Prostate gland (tissue), 2 donors: ENCODE results near the gene NCKIPSD.

ENCODE experiments used
- POLR2A ChIP-seq: fragments of 450-650 bp; IDR thresholded peaks from one replicate; pipeline ENCODE4 v1.6.1; 2016; ENCODE audit warnings: antibody characterized with exemption, mild to moderate bottlenecking
- POLR2AphosphoS5 ChIP-seq: sonication (generic); formaldehyde crosslinking; IDR thresholded peaks from one replicate; pipeline ENCODE4 v1.6.1; 2017; ENCODE audit warnings: antibody characterized with exemption
- TF ChIP-seq, protein P1 (sequence below), 4 experiments: fragments of 200-600 bp in 2 of 4; fragments of 450-650 bp in 2 of 4; sonication (generic) in 2 of 4; IDR thresholded peaks; 1 replicate in 3 of 4; 2 replicates in 1 of 4; pipeline ENCODE4 v1.5.1; 2016 to 2019; ENCODE audit warnings: antibody characterized with exemption in 4 of 4, mild to moderate bottlenecking in 2 of 4, moderate library complexity in 2 of 4

DNA sequence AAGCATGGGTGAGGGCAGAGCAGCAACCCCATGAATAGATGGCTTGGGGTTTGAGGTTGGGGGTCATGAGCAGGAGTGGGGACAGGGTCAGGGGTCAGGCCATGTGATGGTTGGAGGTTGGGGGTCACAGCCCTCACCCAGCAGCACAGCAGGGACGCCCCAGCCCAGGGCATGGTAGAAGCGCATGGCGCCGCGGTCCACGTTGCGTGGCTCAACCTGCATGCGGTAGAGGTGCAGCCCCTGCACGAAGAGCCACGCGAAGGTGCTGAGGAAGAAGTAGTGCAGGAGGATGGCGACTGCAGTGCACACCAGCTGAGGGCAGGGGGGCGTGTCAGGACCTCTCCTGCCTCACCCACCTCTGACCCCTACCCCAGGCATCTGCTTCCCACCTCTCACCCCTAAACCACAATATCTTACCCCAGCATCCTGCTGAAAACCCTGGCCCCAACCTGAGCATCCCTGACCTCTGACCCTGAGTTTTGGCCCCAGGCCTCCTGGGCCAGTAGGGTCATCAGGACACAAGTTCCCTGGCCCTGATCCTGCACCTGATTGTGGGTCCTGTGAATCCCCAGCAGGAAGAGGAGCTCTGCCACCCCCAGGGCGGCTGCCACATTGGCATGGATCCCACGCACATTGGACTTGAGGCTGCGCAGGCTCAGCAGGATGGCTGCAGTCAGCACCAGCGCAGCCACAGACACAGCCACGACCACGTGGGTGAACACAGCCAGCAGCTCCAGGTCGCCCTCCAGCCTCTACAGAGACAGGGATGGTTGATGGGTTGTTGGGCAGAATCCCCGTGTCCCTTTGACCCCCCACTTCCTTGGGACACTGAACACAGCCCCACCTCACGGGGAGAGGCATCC is 40.6 kb downstream of the NCKIPSD start:
- TF ChIP-seq, protein P1, sequence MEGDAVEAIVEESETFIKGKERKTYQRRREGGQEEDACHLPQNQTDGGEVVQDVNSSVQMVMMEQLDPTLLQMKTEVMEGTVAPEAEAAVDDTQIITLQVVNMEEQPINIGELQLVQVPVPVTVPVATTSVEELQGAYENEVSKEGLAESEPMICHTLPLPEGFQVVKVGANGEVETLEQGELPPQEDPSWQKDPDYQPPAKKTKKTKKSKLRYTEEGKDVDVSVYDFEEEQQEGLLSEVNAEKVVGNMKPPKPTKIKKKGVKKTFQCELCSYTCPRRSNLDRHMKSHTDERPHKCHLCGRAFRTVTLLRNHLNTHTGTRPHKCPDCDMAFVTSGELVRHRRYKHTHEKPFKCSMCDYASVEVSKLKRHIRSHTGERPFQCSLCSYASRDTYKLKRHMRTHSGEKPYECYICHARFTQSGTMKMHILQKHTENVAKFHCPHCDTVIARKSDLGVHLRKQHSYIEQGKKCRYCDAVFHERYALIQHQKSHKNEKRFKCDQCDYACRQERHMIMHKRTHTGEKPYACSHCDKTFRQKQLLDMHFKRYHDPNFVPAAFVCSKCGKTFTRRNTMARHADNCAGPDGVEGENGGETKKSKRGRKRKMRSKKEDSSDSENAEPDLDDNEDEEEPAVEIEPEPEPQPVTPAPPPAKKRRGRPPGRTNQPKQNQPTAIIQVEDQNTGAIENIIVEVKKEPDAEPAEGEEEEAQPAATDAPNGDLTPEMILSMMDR (IDR thresholded peaks at IDR 0.05), result no peak
- TF ChIP-seq POLR2A (no peak), POLR2AphosphoS5 (no peak)
